Kidney epithelial cell (primary cell): ENCODE measurements around the gene PEF1. TPM values are rescaled to one million over a fixed set of nuclear protein-coding genes. Genes with fewer than 3 reads are reported as not detected.

Source experiments
- DNase-seq: peaks from one replicate; pipeline ENCODE4 v3.0.0-alpha.2; 2010; ENCODE audit warnings: low read depth
- H3K27me3 ChIP-seq: 2 replicates; pipeline ENCODE4 v1.6.0; 2011; ENCODE audit warnings: low read length; ENCODE audit not compliant: control insufficient read depth, insufficient read depth
- H3K36me3 ChIP-seq: 2 replicates; pipeline ENCODE4 v1.5.1; 2011; ENCODE audit warnings: low read length; ENCODE audit not compliant: control insufficient read depth, insufficient read depth
- H3K4me3 ChIP-seq: 2 replicates; pipeline ENCODE4 v1.5.1; 2011; ENCODE audit warnings: low read depth, mild to moderate bottlenecking, control low read depth, low read length
- CTCF ChIP-seq: IDR thresholded peaks from 2 replicates; pipeline ENCODE4 v1.5.1; 2011; ENCODE audit warnings: mild to moderate bottlenecking, moderate library complexity, low read length, control low read depth, inconsistent platforms; ENCODE audit not compliant: insufficient read depth, poor library complexity, severe bottlenecking
- total RNA-seq: library from RNA; depleted of rRNA; stranded (reverse); fragments of >200 nt; gene quantifications from 2 replicates; pipeline ENCODE4 v1.2.3, GENCODE V29; 2015

The PEF1 gene
- total RNA-seq, 1 donor from 2014 or later = 86.8 TPM

- DNase-seq = no peak
- no peaks in the 10 kb centered on the region for H3K36me3 ChIP-seq
- peak; percentile 46 for TF ChIP-seq CTCF
- H3K4me3 ChIP-seq = no peak overlapping the region
- no peaks in the 10 kb centered on the region for H3K27me3 ChIP-seq
Observed at GRCh38 chr1:31683997-31684396, 39.3 kb upstream of the PEF1 start.

- Histone ChIP-seq H3K27me3 (no peaks in the 10 kb centered on the region), H3K36me3 (no peaks in the 10 kb centered on the region), H3K4me3 (no peak overlapping the region)
- TF ChIP-seq CTCF = no peak
- no peak for DNase-seq
Observed at GRCh38 chr1:31681415-31681814, 36.7 kb upstream of the PEF1 start.

- Histone ChIP-seq H3K4me3 (no peak overlapping the region), H3K27me3 (no peaks in the 10 kb centered on the region), H3K36me3 (no peaks in the 10 kb centered on the region)
- TF ChIP-seq CTCF = no peak
- DNase-seq = no peak
Observed at GRCh38 chr1:31679676-31680230, 35.1 kb upstream of the PEF1 start.

GRCh38 chr1:31679091-31679490 is 34.4 kb upstream of the PEF1 start:
- no peaks in the 10 kb centered on the region for H3K36me3 ChIP-seq
- no peak for TF ChIP-seq CTCF
- no peaks in the 10 kb centered on the region for H3K27me3 ChIP-seq
- DNase-seq = no peak
- H3K4me3 ChIP-seq = no peak overlapping the region

- no peaks in the 10 kb centered on the region for H3K27me3 ChIP-seq
- no peak overlapping the region for H3K4me3 ChIP-seq
- no peaks in the 10 kb centered on the region for H3K36me3 ChIP-seq
- no peak for DNase-seq
- no peak for TF ChIP-seq CTCF
Observed at GRCh38 chr1:31678681-31679080, 34.0 kb upstream of the PEF1 start.

- no peaks in the 10 kb centered on the region for H3K27me3 ChIP-seq
- H3K36me3 ChIP-seq = no peaks in the 10 kb centered on the region
- no peak overlapping the region for H3K4me3 ChIP-seq
- DNase-seq = no peak
- no peak for TF ChIP-seq CTCF
Observed at GRCh38 chr1:31677949-31678348, 33.3 kb upstream of the PEF1 start.
